GM19395 (cell line): ENCODE data around the gene GMIP.
A peak's percentile ranks its signal among the peaks of the same experiment; 100 is the strongest.

Source experiments
- ATAC-seq: cut with Tn5 transposase; IDR thresholded peaks from one replicate; pipeline ENCODE4 v1.9.1; 2021; ENCODE audit warnings: mild to moderate bottlenecking, moderate library complexity; ENCODE audit not compliant: unreplicated experiment

GMIP gene

DNA sequence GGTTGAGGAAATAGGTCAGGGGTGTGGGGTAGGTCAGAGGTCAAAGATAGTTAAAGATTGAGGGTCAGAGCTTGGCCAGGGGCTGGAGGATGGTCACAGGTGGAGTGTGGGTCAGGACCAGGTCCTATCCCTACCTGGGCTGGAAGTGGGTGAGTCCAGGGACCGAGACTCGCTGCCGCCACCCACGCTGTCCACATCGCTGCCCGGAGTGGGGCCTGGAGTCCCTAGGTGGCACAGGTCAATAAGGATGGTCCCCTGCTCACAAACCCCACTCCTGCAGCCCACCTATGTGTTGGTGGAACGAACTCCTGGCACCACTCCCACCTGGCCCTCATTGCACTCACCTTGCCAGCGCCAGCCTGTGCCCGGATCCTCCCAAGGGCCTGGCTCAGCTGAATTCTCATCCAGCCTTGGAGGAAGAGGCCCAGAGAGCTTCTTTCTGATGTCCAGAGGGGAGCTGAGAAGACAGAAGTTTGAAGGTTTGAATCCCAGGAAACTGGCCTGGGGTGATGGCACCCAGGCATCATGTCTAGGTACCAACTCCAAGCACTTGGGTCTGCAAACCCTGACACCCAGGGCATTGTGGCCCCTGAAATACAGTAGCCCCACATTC lies 6.8 kb downstream of the GMIP start:
- no peak for ATAC-seq

- ATAC-seq: no peak
Observed at GRCh38 chr19:19635313-19635702, 8.1 kb downstream of the GMIP start.

- no peak for ATAC-seq
Observed at GRCh38 chr19:19634516-19635312, 8.7 kb downstream of the GMIP start.

DNA sequence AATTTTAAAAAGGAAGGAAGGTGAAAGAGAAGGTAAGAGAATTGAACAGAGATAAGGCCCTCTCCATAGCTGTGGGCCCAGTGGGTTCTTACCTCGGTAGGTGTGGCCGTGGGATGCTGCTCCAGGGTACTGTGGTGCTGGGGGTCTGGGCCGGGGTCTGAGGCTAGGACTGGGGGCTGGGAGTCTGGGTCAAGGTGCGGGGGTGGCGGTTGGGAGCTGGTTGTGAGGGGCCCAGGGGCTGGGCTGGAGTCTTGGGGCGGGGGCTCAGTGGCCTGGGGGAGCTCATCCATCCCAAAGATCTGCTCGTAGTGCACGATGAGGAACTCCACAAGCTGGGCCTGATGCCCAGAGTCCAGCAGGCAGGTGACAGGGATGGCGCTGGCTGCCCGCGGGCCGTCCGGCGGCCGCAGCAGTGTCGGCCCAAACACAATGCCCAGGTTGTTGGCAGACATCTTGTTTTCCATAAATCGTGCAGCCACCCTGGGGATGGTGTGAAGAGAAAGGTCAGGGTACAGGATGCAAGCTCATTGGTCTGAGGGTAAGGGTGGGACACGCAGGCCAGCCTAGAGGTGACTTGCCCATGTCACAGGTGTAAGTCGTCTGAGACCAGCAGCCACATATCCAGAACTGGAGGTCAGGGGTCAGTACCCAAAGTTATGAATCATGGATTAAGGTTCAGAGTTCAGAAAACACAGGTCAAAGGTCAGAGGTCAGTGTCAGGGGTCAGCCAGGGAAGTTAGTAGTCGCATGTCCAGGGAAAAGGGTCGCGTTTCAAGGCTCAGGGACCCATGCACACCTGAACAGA lies 9.5 kb downstream of the GMIP start:
- ATAC-seq: no peak

DNA sequence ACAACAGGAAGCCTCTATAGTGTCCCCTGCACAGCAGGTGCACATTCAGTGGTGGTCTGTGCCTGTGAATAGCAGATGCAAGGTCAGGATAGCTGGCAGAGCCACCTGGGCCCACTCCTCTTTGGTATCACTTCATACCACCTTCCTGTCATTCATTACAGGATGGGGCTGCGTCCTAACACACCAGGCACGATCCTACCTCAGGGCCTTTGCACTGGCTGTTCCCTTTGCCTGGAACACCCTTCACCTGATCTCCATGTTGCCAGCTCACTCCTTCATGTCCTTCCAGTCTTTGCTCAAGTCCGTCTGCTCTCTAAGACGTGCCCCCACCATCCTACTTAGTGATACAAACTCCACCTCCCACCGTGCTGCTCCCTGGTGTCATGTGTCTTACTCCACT lies 10.8 kb downstream of the GMIP start:
- ATAC-seq: no peak

GRCh38 chr19:19631346-19631745 lies 12.1 kb downstream of the GMIP start:
- ATAC-seq: no peak

DNA sequence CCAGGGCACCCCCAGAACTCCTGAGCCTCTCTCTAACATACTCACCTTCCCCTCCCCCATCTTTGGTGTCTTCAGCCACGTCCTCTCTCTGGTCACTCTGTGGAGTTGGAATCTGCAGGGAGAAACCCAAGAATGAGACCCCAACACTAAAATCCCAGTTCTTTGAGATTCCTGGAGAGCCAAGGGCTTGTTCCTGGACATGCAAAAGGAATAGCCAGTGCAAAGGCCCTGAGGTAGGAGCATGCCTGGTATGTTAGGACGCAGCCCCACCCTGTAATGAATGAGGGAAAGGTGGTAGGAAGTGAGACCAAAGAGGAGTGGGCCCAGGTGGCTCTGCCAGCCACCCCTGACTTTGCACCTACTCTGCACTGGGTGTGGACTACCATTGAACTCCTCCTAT lies 13.0 kb downstream of the GMIP start:
- no peak for ATAC-seq

- no peak for ATAC-seq
Observed at GRCh38 chr19:19630062-19630414, 13.4 kb downstream of the GMIP start.

- ATAC-seq: no peak
Observed at GRCh38 chr19:19628501-19629134, 14.8 kb downstream of the GMIP start.

DNA sequence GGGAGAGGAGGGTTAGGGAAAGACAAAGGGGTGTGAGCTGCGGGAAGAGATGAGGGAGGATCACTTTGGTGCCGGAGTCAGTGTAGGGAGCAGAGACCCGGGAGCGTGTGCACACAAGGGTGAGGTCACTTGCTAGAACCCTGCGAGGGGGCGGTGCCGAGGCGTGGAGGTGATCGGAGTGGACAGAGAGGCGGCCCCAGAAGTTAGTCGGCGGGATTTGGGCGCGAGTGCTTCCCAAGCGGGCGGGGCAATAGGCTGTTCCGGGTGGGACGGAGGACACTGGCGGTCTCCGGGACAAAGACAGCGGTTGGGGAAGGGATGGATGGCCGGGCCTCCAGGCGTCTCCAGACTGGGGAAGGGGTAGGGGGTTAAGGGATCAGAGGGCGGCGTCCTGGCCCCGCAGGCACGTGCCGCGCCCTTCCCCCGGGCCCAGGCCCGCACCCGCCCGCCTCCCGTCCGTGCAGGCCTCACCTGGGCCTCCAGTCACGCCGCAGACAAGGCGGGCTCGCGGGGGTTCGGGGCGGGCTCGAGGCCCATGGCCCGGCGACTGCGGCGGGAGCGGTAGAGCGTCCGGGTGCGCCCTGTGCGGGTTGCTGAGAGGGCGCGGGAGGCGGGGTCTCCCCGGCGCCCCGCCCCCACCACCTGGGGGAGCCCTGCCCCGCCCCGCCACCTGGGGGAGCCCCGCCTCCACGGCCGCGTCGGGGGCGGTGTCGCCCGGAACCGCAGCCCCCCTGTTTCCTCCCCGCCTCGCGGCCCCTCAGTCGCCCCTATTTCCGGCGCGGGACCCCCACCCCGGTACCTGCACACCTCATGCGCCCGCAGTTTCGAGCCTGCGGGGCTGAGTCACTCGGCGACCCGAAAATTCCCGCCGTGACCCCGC lies 15.6 kb downstream of the GMIP start, which contains the start of gene LPAR2:
Gene LPAR2 (minus strand): TSS at position 600 of the 880 bp plus-strand sequence. CDS start 945 bp downstream, outside the sequence.
- ATAC-seq: no peak

DNA sequence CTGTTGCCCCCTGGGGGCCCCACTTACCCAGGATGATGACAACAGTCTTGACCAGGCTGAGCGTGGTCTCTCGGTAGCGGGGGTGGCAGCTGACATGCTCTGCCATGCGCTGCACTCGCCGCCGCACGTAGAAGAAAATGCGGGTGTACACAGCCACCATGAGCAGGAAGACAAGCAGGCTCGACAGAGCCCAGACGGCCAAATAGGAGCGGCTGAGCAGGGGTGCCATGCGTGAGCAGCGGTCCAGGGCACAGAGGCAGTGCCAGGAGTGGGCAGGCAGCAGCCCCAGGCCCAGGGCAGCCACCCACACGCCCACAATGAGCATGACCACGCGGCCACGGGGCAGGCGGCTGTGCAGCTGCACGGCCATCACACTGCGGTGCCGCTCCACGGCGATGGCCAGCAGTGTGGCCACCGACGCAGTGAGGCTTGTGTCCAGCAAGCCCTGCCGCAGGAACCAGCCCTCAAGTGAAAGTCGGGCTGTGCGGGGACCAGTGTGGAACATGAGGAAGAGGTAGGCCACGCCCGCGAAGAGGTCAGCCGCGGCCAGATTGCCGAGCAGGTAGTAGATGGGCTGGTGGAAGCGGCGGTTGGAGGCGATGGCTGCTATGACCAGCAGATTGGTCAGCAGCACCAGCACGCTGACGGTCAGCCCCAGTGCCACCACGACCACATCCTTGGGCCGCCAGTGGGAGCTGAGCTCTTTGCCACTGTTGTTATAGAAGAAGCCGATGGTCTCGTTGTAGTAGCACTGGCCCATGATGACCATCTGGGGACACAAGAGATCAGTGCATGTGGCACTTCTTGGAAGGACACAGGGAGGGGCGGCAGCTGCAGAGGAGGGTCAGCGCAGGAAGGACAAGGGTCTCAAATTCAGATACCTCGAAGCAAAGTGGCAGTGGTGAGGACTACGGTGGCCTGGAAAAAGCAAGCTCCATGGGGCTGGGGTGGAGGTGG lies 16.7 kb downstream of the GMIP start:
- no peak for ATAC-seq

GRCh38 chr19:19624032-19624570 lies 19.4 kb downstream of the GMIP start:
- ATAC-seq: no peak

GRCh38 chr19:19623383-19623782 lies 20.1 kb downstream of the GMIP start:
- ATAC-seq: no peak

- ATAC-seq: no peak
Observed at GRCh38 chr19:19619849-19620210, 23.6 kb downstream of the GMIP start.

GRCh38 chr19:19619181-19619848 lies 24.1 kb downstream of the GMIP start:
- ATAC-seq: no peak

DNA sequence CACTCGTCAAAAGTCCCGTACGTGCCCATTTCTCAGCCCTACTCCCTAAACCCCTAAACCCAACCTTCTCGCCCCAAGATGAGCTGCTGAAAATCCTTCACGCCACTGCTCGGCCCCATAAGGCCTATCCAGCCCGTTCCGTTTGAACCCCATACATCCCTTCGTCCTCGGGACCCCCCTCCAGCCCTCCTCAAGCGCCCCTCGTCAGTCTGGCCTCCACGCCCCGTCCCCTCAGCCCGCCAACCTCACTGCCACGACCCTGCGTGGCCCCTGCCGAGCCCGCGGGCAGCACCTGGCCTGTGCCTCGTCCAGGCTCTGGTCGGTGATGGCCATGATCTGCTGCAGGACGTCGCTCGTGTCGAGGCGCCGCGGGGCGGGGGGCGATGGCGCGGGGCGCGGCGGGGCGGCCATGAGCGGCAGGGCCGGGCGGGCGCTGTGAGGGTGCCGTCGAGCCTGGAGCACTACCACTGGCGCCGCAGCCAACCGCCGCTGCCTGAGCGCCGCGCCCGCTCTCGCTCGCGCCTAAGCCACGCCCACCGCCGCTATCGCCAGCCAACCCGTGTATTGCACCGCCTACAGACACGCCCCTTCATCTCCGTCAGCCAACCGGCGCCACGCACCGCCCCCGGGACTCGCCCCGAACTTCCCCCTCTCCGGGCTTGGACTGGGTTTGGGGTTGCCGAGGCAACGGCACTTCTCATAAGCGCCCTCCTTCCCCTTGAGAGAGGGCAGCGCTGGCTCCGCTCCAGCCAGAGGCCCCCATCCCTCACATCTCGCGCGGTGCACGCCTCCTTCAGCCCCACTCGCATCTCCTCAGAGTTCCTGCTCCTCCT lies 25.0 kb downstream of the GMIP start, which contains the start of gene PBX4:
Gene PBX4 (minus strand): TSS at position 469 of the 833 bp plus-strand sequence. CDS start 58 bp downstream, at position 411.
- peak; percentile 91 for ATAC-seq

DNA sequence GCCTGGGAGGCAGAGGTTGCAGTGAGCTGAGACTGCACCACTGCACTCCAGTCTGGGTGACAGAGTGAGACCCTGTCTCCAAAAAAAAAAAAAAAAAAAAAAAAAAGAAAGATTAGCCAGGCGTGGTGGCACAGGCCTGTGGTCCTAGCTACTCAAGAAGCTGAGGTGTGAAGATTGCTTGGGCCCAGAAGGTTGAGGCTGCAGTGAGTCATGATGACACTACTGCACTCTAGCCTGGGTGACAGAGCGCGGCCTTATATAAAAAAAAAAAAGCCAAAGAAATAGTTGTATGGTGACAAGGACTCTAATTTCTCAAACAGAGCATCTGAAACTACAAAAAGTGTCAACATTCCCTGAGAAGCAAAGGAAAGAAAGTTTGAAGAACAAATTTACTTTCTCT lies 28.4 kb downstream of the GMIP start:
- ATAC-seq: no peak
